Common myeloid progenitor, CD34-positive (primary cell): ENCODE data around the gene MORC3.
"Not testable (repeated sequence)": the region's sequence is repeated elsewhere in the genome, so short reads cannot be mapped to it uniquely, and the experiment has no call there.

ENCODE experiments used
- CTCF ChIA-PET: fragments of 350-600 bp; sonication (Branson Sonifier 250); formaldehyde crosslinking; loops from one replicate; lab custom pipeline; 2021; ENCODE audit warnings: antibody characterized with exemption; lab: Charles Lee
- POLR2A ChIA-PET: fragments of 350-600 bp; sonication (Branson Sonifier 250); formaldehyde crosslinking; loops from one replicate; lab custom pipeline; 2021; ENCODE audit warnings: antibody characterized with exemption; lab: Charles Lee
- DNase-seq, 3 donors: peaks; one replicate each; pipeline versions ENCODE4 v3.0.0 to v3.0.0-alpha.2; 2013
- H3K27ac ChIP-seq, 2 experiments: 1 replicate in 1 of 2; 2 replicates in 1 of 2; pipeline ENCODE4 v1.7.0; 2013; ENCODE audit warnings: inconsistent platforms in 2 of 2, low read length in 2 of 2, mild to moderate bottlenecking in 2 of 2, low read depth in 1 of 2, moderate library complexity in 1 of 2; ENCODE audit not compliant: severe bottlenecking in 2 of 2, insufficient read depth in 1 of 2, poor library complexity in 1 of 2
- H3K27me3 ChIP-seq, 5 experiments: replicated peaks in 2 of 5; 1 replicate in 3 of 5; 2 replicates in 2 of 5; pipeline versions ENCODE4 v1.6.1 to v1.7.0; 2013; ENCODE audit warnings: low read length in 4 of 5, mild to moderate bottlenecking in 2 of 5, moderate library complexity in 2 of 5, inconsistent platforms in 1 of 5; ENCODE audit not compliant: insufficient read depth in 5 of 5, control insufficient read depth in 4 of 5
- H3K36me3 ChIP-seq, 4 experiments: 1 replicate in 2 of 4; 2 replicates in 2 of 4; pipeline versions ENCODE4 v1.6.1 to v1.7.0; 2013; ENCODE audit warnings: low read length in 3 of 4, control low read depth in 1 of 4, mild to moderate bottlenecking in 1 of 4; ENCODE audit not compliant: control insufficient read depth in 4 of 4, insufficient read depth in 4 of 4
- H3K4me1 ChIP-seq, 4 experiments: 1 replicate in 3 of 4; 2 replicates in 1 of 4; pipeline versions ENCODE4 v1.6.1 to v1.7.1; 2013; ENCODE audit warnings: low read length in 3 of 4, mild to moderate bottlenecking in 3 of 4, control low read depth in 1 of 4, inconsistent platforms in 1 of 4, moderate library complexity in 1 of 4; ENCODE audit not compliant: control insufficient read depth in 4 of 4, insufficient read depth in 4 of 4; ENCODE audit errors: control extremely low read depth in 1 of 4
- H3K4me3 ChIP-seq, 7 experiments: 1 replicate in 4 of 7; 2 replicates in 3 of 7; pipeline versions ENCODE4 v1.5.1 to v1.7.0; 2013; ENCODE audit warnings: mild to moderate bottlenecking in 7 of 7, low read length in 6 of 7, moderate library complexity in 6 of 7, inconsistent platforms in 2 of 7, low read depth in 2 of 7, control low read depth in 1 of 7; ENCODE audit not compliant: insufficient read depth in 4 of 7, control insufficient read depth in 1 of 7; ENCODE audit errors: extremely low read depth in 1 of 7
- H3K9me3 ChIP-seq, 5 experiments: 1 replicate in 4 of 5; 2 replicates in 1 of 5; pipeline versions ENCODE4 v1.6.1 to v1.7.1; 2013; ENCODE audit warnings: low read length in 4 of 5, mild to moderate bottlenecking in 2 of 5, inconsistent platforms in 1 of 5, low read depth in 1 of 5, moderate library complexity in 1 of 5; ENCODE audit not compliant: control insufficient read depth in 4 of 5, insufficient read depth in 2 of 5; ENCODE audit errors: control extremely low read depth in 1 of 5
- WGBS: methylation state at CpG from one replicate; pipeline ENCODE4 v1.1.5; 2013; ENCODE audit not compliant: insufficient coverage; 5-methylcytosine and 5-hydroxymethylcytosine counted together

The MORC3 gene

DNA sequence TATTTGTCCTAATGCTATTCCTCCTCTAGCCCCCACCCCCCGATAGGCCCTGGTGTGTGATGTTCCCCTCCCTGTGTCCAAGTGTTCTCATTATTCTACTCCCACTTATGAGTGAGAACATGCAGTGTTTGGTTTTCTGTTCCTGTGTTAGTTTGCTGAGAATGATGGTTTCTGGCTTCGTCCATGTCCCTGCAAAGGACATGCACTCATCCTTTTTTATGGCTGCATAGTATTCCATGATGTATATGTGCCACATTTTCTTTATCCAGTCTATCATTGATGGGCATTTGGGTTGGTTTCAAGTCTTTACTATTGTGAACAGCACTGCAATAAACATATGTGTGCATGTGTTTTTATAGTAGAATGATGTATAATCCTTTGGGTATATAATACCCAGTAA is 6.6 kb upstream of the MORC3 start:
- H3K4me3 ChIP-seq, H3K9me3 ChIP-seq, H3K4me1 ChIP-seq, POLR2A ChIA-PET, H3K27ac ChIP-seq, H3K36me3 ChIP-seq, H3K27me3 ChIP-seq, DNase-seq, CTCF ChIA-PET: not testable (repeated sequence)
- WGBS, result 100% methylated on average over 1 of the region's 2 CpGs

DNA sequence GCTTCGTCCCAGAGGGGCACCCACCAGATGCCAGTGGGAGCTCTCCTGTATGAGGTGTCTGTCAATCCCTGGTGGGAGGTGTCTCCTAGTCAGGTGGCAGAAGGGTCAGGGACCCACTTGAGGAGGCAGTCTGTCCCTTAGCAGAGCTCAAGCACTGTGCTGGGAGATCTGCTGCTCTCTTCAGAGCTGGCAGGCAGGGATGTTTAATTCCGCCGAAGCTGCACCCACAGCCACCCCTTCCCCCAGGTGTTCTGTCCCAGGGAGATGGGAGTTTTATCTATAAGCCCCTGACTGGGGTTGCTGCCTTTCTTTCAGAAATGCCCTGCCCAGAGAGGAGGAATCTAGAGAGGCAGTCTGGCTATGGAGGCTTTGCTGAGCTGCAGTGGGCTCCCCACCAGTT is 4.0 kb upstream of the MORC3 start:
- no CpG with 5 or more reads among the region's 3 CpGs for WGBS
- POLR2A ChIA-PET, H3K27ac ChIP-seq: not testable (repeated sequence)

DNA sequence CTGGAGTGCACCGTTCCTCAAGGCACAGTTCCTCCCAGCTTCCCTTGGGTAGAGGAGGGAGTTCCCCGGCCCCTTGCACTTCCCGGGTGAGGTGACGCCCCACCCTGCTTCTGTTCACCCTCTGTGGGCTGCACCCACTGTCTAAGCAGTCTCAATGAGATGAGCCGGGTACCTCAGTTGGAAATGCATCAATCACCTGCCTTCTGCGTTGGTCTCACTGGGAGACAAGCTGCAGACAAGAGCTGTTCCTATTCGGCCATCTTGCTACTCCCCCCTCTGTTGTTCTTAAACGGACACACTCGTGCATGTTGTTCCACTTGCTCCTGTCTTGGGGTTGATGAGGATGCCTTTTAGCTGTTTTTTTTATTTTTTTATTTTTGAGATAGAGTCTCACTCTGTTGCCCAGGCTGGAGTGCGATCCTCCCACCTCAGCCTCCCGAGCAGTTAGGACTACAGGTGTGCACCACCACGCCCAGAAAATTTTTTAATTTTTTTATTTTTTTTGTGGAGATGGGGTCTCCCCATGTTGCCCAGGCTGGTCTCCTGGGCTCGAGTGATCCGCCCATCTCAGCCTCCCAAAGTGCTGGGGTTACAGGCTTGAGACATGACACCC is 3.0 kb upstream of the MORC3 start:
- ChIA-PET CTCF (interaction anchor here (1.1 kb wide), 1 partner anchor 167 kb away, joined by 3 read pairs; no protein-coding TSS in a partner anchor), POLR2A (no interaction called here)
- no peaks in the 10 kb centered on the region for H3K36me3 ChIP-seq
- peaks cover 5 to 14% (median 7%) of the 10 kb centered on the region in 4 experiments for H3K4me1 ChIP-seq
- H3K27me3 ChIP-seq, result no peaks in the 10 kb centered on the region
- no peak for DNase-seq
- H3K27ac ChIP-seq, result no peak overlapping the region
- no peak overlapping the region for H3K4me3 ChIP-seq
- H3K9me3 ChIP-seq, result peaks cover 0 to 4% (median 2%) of the 10 kb centered on the region in 5 experiments
- WGBS, result 91% methylated on average over 6 of the region's 14 CpGs

More for the DNA sequence above, 4.0 kb upstream of the MORC3 start:
- H3K36me3 ChIP-seq, H3K4me1 ChIP-seq, H3K27me3 ChIP-seq, H3K4me3 ChIP-seq, H3K9me3 ChIP-seq, DNase-seq: not testable (repeated sequence)
- CTCF ChIA-PET, result interaction anchor here (1.1 kb wide), 1 partner anchor 166 kb away, joined by 3 read pairs; no protein-coding TSS in a partner anchor

DNA sequence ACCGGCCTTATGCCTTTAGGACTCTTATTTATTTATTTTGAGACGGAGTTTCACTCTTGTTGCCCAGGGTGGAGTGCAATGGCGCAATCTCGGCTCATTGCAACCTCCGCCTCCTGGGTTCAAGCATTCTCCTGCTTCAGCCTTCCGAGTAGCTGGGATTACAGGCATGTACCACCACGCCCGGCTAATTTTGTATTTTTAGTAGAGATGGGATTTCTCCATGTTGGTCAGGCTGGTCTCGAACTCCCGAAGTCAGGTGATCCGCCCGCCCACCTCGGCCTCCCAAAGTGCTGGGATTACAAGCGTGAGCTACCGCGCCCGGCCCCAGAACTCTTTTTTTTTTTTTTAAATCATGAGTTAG is 611 bp upstream of the MORC3 start:
- Histone ChIP-seq H3K4me1 (peaks cover 21 to 32% (median 21%) of the 10 kb centered on the region in 4 experiments), H3K27ac (peak overlapping the region; percentile 77 to 92), H3K4me3 (peak overlapping the region in 6 of 7 experiments; percentile 83 to 99 (median 94))
- DNase-seq, H3K27me3 ChIP-seq, H3K36me3 ChIP-seq, H3K9me3 ChIP-seq: not testable (repeated sequence)
- 75% methylated on average over 14 of the region's 17 CpGs for WGBS
- ChIA-PET CTCF (interaction anchor here (0.5 to 1.1 kb wide), 2 partner anchors 10 to 164 kb away, joined by 3 to 4 read pairs; no protein-coding TSS in a partner anchor), POLR2A (interaction anchor here (0.7 to 2.0 kb wide), 5 partner anchors 13 to 169 kb away, joined by 3 to 16 read pairs (median 3); no protein-coding TSS in a partner anchor)

DNA sequence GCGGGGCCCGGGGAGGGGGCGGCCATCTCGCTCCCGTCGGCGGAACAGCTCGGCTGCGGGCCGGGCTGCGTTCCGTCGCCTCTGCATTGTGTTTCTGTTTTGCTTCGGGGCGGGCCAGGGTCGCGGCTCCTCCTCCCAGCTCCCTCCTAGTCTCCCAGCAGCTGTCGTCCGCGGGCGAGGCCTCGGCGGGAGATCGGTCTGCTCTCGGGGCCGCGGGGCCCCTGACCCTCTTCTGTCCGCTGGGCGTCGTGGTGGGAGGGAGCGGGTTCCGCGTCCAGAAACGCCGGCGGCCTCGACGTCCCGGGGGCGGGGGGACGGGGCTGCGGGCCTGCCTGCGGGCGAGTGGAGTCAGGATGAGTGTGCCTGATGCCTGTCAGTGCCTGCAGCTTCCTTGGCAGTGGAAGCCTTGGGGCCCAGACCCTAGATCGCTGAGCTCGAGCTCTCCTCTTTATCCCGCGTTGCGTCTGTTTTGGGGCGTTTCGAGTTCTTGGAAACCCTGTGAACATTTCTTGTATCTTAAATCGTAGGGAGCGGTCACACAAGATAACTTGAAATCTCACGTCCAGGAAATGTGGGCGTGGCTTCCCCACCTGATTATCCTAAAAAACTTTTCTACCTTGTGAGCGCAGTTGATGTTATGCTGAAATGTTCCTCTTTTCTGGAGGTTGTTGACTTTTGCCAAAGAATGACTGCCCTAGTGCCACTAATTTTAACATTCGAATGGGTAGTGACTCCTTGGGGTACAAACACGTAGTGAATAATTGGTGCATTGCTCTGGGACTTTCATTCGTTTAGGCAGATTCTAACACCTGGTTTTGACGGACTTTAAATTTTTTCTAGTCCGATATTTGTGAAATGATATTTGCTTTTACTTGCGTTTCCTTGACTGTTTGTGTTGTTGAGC is 676 bp downstream of the MORC3 start:
- H3K4me1 ChIP-seq, result peaks cover 21 to 32% (median 21%) of the 10 kb centered on the region in 4 experiments
- DNase-seq, result peak; percentile 52 to 76 (median 65)

DNA sequence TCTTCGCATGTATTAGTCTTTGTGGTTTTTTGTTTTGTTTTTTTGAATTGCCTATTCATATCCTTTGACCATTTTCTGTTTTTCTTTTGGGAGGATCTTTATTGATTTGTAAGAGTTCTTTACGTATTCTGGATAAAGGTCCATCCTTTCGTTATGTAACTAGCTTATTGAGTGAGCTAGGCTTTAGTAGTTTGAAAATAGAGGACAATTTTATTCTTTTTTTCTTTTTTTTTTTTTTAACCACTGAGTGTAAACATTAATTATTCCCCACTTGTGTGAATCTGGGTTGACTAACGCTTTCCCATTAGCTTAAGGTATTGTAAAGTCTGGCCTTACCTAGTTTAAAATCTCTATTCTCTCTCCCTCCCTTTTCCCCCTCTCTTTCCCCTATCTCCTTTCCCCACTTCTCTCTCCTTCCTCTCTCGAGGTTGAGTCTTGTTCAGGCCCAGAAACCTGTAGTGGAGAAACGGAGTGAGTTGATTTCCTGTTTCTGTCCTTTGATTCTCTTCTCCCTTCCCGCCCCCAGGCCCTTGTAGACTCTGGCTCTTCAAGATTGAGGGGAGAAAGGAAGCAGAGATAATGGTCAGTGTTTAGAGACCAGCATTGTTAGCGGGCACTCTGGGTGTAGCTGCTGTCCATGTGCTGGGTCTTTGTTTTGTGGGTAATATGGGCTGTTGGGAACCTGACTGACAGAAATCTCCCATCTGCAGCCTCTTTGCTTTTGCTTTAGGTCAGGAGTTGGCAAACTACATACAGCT is 1.5 kb downstream of the MORC3 start:
- POLR2A ChIA-PET, result interaction anchor here (0.6 to 1.6 kb wide), 2 partner anchors 21 to 24 kb away, joined by 3 to 5 read pairs; no protein-coding TSS in a partner anchor
- CTCF ChIA-PET, result interaction anchor here (0.6 to 2.6 kb wide), 12 partner anchors 11 to 1575 kb away, joined by 3 to 6 read pairs (median 3); no protein-coding TSS in a partner anchor

More for the DNA sequence above, 676 bp downstream of the MORC3 start:
- Histone ChIP-seq H3K9me3 (peaks cover 0 to 4% (median 2%) of the 10 kb centered on the region in 5 experiments), H3K27ac (peak overlapping the region; percentile 77 to 92), H3K27me3 (no peaks in the 10 kb centered on the region), H3K36me3 (peaks cover 2 to 10% (median 6%) of the 10 kb centered on the region in 4 experiments), H3K4me3 (peak overlapping the region; percentile 83 to 99 (median 94))
- ChIA-PET POLR2A (interaction anchor here (0.6 to 2.0 kb wide), 5 partner anchors 12 to 170 kb away, joined by 3 to 16 read pairs (median 3); no protein-coding TSS in a partner anchor), CTCF (interaction anchor here (0.6 to 2.6 kb wide), 9 partner anchors 8 to 1574 kb away, joined by 3 to 6 read pairs (median 3); no protein-coding TSS in a partner anchor)
- WGBS, result 2% methylated on average over 25 of the region's 62 CpGs

More for the DNA sequence above, 1.5 kb downstream of the MORC3 start:
- H3K4me3 ChIP-seq, result peak overlapping the region in 6 of 7 experiments; percentile 83 to 99 (median 94)
- peaks cover 21 to 32% (median 21%) of the 10 kb centered on the region in 4 experiments for H3K4me1 ChIP-seq
- peak in 2 of 3 donors; percentile 35 to 58 for DNase-seq
- WGBS, result 0% methylated on average over 2 of the region's 8 CpGs
- H3K36me3 ChIP-seq, result peaks cover 2 to 11% (median 6%) of the 10 kb centered on the region in 4 experiments
- H3K27me3 ChIP-seq, result no peaks in the 10 kb centered on the region
- H3K9me3 ChIP-seq, result no peaks in the 10 kb centered on the region
- H3K27ac ChIP-seq, result peak overlapping the region; percentile 77 to 92
